ENCODE data around the gene TERB2.
"Not testable (repeated sequence)": the region's sequence is repeated elsewhere in the genome, so short reads cannot be mapped to it uniquely, and the experiment has no call there.

GRCh38 chr15:44930283-44930682 lies 26.2 kb upstream of the TERB2 start:
- not testable (repeated sequence) for TF ChIP-seq POLR2A, CTCF (IDR thresholded peaks at IDR 0.05)

Data from heart left ventricle (tissue), 13 donors.